Endothelial cell of umbilical vein (primary cell): ENCODE measurements around the gene SPCS1. TPM values are rescaled to one million over a fixed set of nuclear protein-coding genes. Genes with fewer than 3 reads are reported as not detected.

Experiments
- BruUV-seq: library from RNA; stranded (reverse); fragments of 400-500 nt; replicated peaks from 2 replicates; lab custom pipeline; 2021; lab: Mats Ljungman, UMichigan
- CTCF ChIA-PET: fragments of 300-600, 350-600 bp; sonication (Branson Sonifier 250); formaldehyde crosslinking; loops from one replicate; lab custom pipeline; 2021; ENCODE audit warnings: antibody characterized with exemption, inconsistent platforms; lab: Charles Lee
- POLR2A ChIA-PET: fragments of 300-600, 350-600 bp; sonication (Branson Sonifier 250); formaldehyde crosslinking; loops from one replicate; lab custom pipeline; 2021; ENCODE audit warnings: antibody characterized with exemption, inconsistent platforms; lab: Charles Lee
- DNase-seq: peaks from one replicate; pipeline ENCODE4 v3.0.0-alpha.2; 2011; ENCODE audit warnings: low read depth, low spot score
- FAIRE-seq: peaks from 2 replicates; lab custom pipeline; 2011; peaks lifted over from hg19 to GRCh38; lab: Jason Lieb, UNC
- H2AFZ ChIP-seq: 2 replicates; pipeline ENCODE4 v1.6.0; 2012; ENCODE audit warnings: low read depth, low read length, control low read depth, inconsistent platforms
- H3K27ac ChIP-seq: 2 replicates; pipeline ENCODE4 v1.5.1; 2011; ENCODE audit warnings: low read depth, mild to moderate bottlenecking, control low read depth, low read length, moderate library complexity; ENCODE audit not compliant: insufficient read depth
- H3K27me3 ChIP-seq, 2 experiments: 2 replicates each; pipeline versions ENCODE4 v1.6.0 to v1.6.1; 2011; ENCODE audit warnings: low read length in 2 of 2, mixed read lengths in 1 of 2; ENCODE audit not compliant: control insufficient read depth in 2 of 2, insufficient read depth in 2 of 2
- H3K36me3 ChIP-seq, 2 experiments: 2 replicates in 1 of 2; 3 replicates in 1 of 2; pipeline ENCODE4 v1.5.1; 2011; ENCODE audit warnings: low read length in 2 of 2, mild to moderate bottlenecking in 1 of 2, moderate library complexity in 1 of 2; ENCODE audit not compliant: control insufficient read depth in 2 of 2, insufficient read depth in 2 of 2; ENCODE audit errors: extremely low read depth in 1 of 2
- H3K4me1 ChIP-seq: 3 replicates; pipeline ENCODE4 v1.5.1; 2011; ENCODE audit warnings: mild to moderate bottlenecking, low read length; ENCODE audit not compliant: control insufficient read depth, insufficient read depth; ENCODE audit errors: extremely low read depth
- H3K4me2 ChIP-seq: 2 replicates; pipeline ENCODE4 v1.6.1; 2011; ENCODE audit warnings: low read length, control low read depth, mixed read lengths; ENCODE audit not compliant: insufficient read depth
- H3K4me3 ChIP-seq, 3 experiments: fragments of 200-600 bp in 1 of 3; sonication (generic), shearing (Covaris generic) in 1 of 3; replicated peaks in 1 of 3; 2 replicates each; pipeline ENCODE4 v1.5.1; 2011 to 2016; ENCODE audit warnings: control low read depth in 3 of 3, low read length in 3 of 3, mild to moderate bottlenecking in 2 of 3, inconsistent platforms in 1 of 3, low read depth in 1 of 3, moderate library complexity in 1 of 3; ENCODE audit not compliant: insufficient read depth in 1 of 3
- H3K79me2 ChIP-seq: 2 replicates; pipeline ENCODE4 v1.6.0; 2012; ENCODE audit warnings: low read length, inconsistent platforms; ENCODE audit not compliant: control insufficient read depth, insufficient read depth
- H3K9ac ChIP-seq: replicated peaks from 2 replicates; pipeline ENCODE3; 2011; ENCODE audit warnings: low read length, control low read depth; ENCODE audit not compliant: insufficient read depth; ENCODE audit errors: extremely low read depth
- H3K9me1 ChIP-seq: replicated peaks from 3 replicates; pipeline ENCODE4 v1.6.0; 2011; ENCODE audit warnings: mild to moderate bottlenecking, low read length; ENCODE audit not compliant: control insufficient read depth, insufficient read depth; ENCODE audit errors: extremely low read depth
- H3K9me3 ChIP-seq: replicated peaks from 2 replicates; pipeline ENCODE4 v1.5.1; 2012; ENCODE audit warnings: low read length, inconsistent platforms; ENCODE audit not compliant: control insufficient read depth, insufficient read depth
- H4K20me1 ChIP-seq: replicated peaks from 2 replicates; pipeline ENCODE3; 2011; ENCODE audit warnings: mild to moderate bottlenecking, low read length; ENCODE audit not compliant: control insufficient read depth, insufficient read depth; ENCODE audit errors: extremely low read depth
- EZH2 ChIP-seq: IDR thresholded peaks from 2 replicates; pipeline ENCODE4 v1.6.1; 2012; ENCODE audit warnings: borderline replicate concordance, low read depth, mild to moderate bottlenecking, moderate library complexity, low read length, inconsistent platforms; ENCODE audit not compliant: severe bottlenecking
- FOS ChIP-seq: IDR thresholded peaks from 2 replicates; pipeline ENCODE4 v1.6.1; 2011; ENCODE audit warnings: mild to moderate bottlenecking, low read length, moderate library complexity, borderline replicate concordance; ENCODE audit not compliant: insufficient read depth
- GATA2 ChIP-seq: IDR thresholded peaks from 2 replicates; pipeline ENCODE4 v1.7.0; 2011; ENCODE audit warnings: low read depth, mild to moderate bottlenecking, moderate library complexity, mixed read lengths, low read length; ENCODE audit not compliant: insufficient read length, insufficient read depth
- JUN ChIP-seq: IDR thresholded peaks from 2 replicates; pipeline ENCODE4 v1.6.1; 2011; ENCODE audit warnings: borderline replicate concordance, low read depth; ENCODE audit not compliant: insufficient read length, insufficient read depth
- MAX ChIP-seq: IDR thresholded peaks from 2 replicates; pipeline ENCODE4 v1.6.1; 2011; ENCODE audit not compliant: insufficient read depth, insufficient read length
- MYC ChIP-seq: IDR thresholded peaks from one replicate; pipeline ENCODE4 v1.6.1; 2011; ENCODE audit warnings: mild to moderate bottlenecking, low read depth, low read length
- POLR2A ChIP-seq: IDR thresholded peaks from 2 replicates; pipeline ENCODE4 v1.6.1; 2012; ENCODE audit warnings: low read depth, mild to moderate bottlenecking, control low read depth, low read length
- POLR2AphosphoS5 ChIP-seq: IDR thresholded peaks from 2 replicates; pipeline ENCODE4 v1.6.1; 2012; ENCODE audit warnings: low read depth, mild to moderate bottlenecking, control low read depth, low read length, moderate library complexity; ENCODE audit not compliant: insufficient read depth
- dilution Hi-C: fragments of 300-500 bp; cut with MboI; formaldehyde crosslinking; loops from one replicate; pipeline ENCODE4 v1.15.0; 2019; ENCODE audit warnings: low sequenced_read_pairs; ENCODE audit not compliant: extremely low pct_ligation_motif_present
- intact Hi-C: fragments of 100-400 bp; cut with micrococcal nuclease; formaldehyde crosslinking; loops from one replicate; pipeline ENCODE4 v1.10.0; 2022
- polyA plus RNA-seq, 4 experiments: library from polyadenylated mRNA; depleted of rRNA in 3 of 4; stranded (reverse) in 3 of 4; unstranded in 1 of 4; fragments of >200 nt; gene quantifications; 2 replicates each; pipeline versions ENCODE4 v1.2.1 to v1.2.3, GENCODE V29; 2011 to 2012; ENCODE audit warnings: missing spikeins in 1 of 4
- total RNA-seq: library from RNA; stranded (reverse); gene quantifications from 2 replicates; pipeline ENCODE4 v1.2.3, GENCODE V29; 2021

SPCS1 gene
- total and polyA plus RNA-seq, 2 donors (not counting 3 experiments of a cell fraction or from before 2014, with no cell fraction given) = 100 to 240 TPM

DNA sequence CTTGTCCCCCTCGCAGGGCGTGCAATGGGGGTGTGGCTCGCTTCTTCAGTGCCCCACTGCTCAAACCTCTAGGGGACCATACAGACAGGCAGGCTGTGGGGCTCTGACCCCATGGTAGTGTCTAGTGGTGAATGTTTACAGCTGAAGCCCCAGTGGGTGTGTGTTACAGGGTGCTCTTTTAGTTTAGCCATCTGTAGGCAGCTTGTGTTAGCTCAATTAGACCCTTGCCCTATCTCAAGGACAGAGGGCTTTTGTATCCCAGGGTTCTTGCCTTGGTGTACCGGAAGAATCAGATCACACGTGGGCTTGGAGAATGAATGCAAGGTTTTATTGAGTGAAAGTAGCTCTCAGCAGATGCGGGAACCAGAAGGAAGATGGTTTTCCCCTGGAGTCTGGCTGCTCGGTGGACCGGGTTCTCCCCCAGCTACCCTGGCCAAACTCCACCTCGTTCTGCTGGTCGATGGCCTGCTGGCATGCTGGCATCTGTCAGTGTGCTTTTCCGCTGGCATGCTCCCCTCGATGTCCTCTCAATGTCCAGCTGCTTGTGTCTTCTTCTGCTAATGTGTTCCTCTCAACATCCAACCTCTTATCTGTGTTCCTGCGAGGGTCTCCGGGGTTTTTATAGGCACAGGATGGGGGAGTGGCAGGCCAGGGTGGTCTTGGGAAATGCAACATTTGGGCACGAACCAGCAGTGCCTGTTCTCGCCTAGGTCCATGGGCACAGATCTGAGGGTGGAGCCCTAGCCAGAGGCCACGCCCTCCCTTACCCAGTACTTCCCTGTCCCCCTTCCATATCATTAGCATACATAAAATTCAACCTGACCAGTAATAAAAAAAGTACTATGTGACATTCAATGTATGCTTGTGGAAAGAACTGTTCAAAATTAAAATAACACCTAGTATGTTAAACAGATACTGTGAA, 6.6 kb downstream of the SPCS1 start:
- H3K4me3 ChIP-seq = no peak overlapping the region
- DNase-seq = no peak
- intact Hi-C loops = no loop called here
- no peaks in the 10 kb centered on the region for H3K9me3 ChIP-seq
- no peak overlapping the region for H3K4me2 ChIP-seq
- H3K79me2 ChIP-seq = peaks cover 3% of the 10 kb centered on the region
- H3K36me3 ChIP-seq = peaks cover 2 to 10% of the 10 kb centered on the region in 2 experiments
- H3K9me1 ChIP-seq = no peaks in the 10 kb centered on the region
- POLR2A ChIA-PET = no interaction called here
- H3K27ac ChIP-seq = no peak overlapping the region
- no TSS peak for BruUV-seq
- CTCF ChIA-PET = no interaction called here
- H3K4me1 ChIP-seq = peaks cover 2% of the 10 kb centered on the region
- FAIRE-seq = no peak
- TF ChIP-seq MAX (no peak), FOS (no peak), JUN (no peak), POLR2A (no peak), GATA2 (no peak), MYC (no peak), EZH2 (no peak), POLR2AphosphoS5 (no peak)
- H3K9ac ChIP-seq = no peak overlapping the region
- no peaks in the 10 kb centered on the region for H4K20me1 ChIP-seq
- no peaks in the 10 kb centered on the region for H3K27me3 ChIP-seq
- dilution Hi-C loops = no loop called here
- H2AFZ ChIP-seq = no peak overlapping the region
